HepG2 (cell line): ENCODE data around the gene NFATC4. TPM values are rescaled to one million over a fixed set of nuclear protein-coding genes. Genes with fewer than 3 reads are reported as not detected.

Source experiments
- ATAC-seq: fragments of 200-7000 bp; cut with Tn5 transposase; 3 replicates; pipeline ENCODE4 v1.9.1; 2020; ENCODE audit warnings: mild to moderate bottlenecking, moderate library complexity
- BruUV-seq: library from RNA; stranded (reverse); fragments of 400-500 nt; replicated peaks from 2 replicates; lab custom pipeline; 2021; lab: Mats Ljungman, UMichigan
- CTCF ChIA-PET: fragments of 300-600 bp; formaldehyde crosslinking; extraction: SDS; loops from one replicate; lab custom pipeline; 2021; ENCODE audit warnings: low total read pairs, inconsistent platforms, low intra/inter-chr PET ratio; lab: Yijun Ruan, JAX
- POLR2A ChIA-PET: fragments of 350-600 bp; sonication (Branson Sonifier 250); formaldehyde crosslinking; loops from one replicate; lab custom pipeline; 2020; ENCODE audit warnings: antibody characterized with exemption, inconsistent platforms; lab: Yijun Ruan, JAX
- DNase-seq: peaks from one replicate; pipeline ENCODE4 v3.0.0-alpha.2; 2015; ENCODE audit warnings: low spot score
- FAIRE-seq: peaks from 3 replicates; lab custom pipeline; 2011; peaks lifted over from hg19 to GRCh38; lab: Jason Lieb, UNC
- H2AFZ ChIP-seq: one replicate; pipeline ENCODE4 v1.6.1; 2011; ENCODE audit warnings: low read length, inconsistent platforms
- H3K27ac ChIP-seq: fragments of 300-600 bp; 3 replicates; pipeline ENCODE4 v1.8.0; 2011; ENCODE audit warnings: mixed run types, mild to moderate bottlenecking, mixed read lengths, low read length, inconsistent platforms; ENCODE audit not compliant: insufficient read depth; ENCODE audit errors: extremely low read length
- H3K27me3 ChIP-seq, 2 experiments: fragments of 200-600 bp in 1 of 2; 2 replicates in 1 of 2; 3 replicates in 1 of 2; pipeline versions ENCODE4 v1.6.0 to v1.8.0; 2011; ENCODE audit warnings: low read length in 2 of 2, mild to moderate bottlenecking in 2 of 2, moderate library complexity in 2 of 2, inconsistent platforms in 1 of 2; ENCODE audit not compliant: insufficient read depth in 2 of 2, control insufficient read depth in 1 of 2
- H3K36me3 ChIP-seq, 2 experiments: fragments of 200-600 bp in 1 of 2; replicated peaks in 1 of 2; 2 replicates in 1 of 2; 3 replicates in 1 of 2; pipeline versions ENCODE4 v1.5.1 to v1.8.0; 2011; ENCODE audit warnings: low read length in 2 of 2, inconsistent platforms in 1 of 2; ENCODE audit not compliant: insufficient read depth in 2 of 2, control insufficient read depth in 1 of 2
- H3K4me1 ChIP-seq: 2 replicates; pipeline ENCODE4 v1.5.1; 2012; ENCODE audit warnings: low read length, inconsistent platforms; ENCODE audit not compliant: insufficient read depth
- H3K4me2 ChIP-seq: 2 replicates; pipeline ENCODE4 v1.6.0; 2011; ENCODE audit warnings: low read depth, low read length, inconsistent platforms
- H3K4me3 ChIP-seq, 3 experiments: fragments of 200-600 bp in 1 of 3; sonication (generic), shearing (Covaris generic) in 1 of 3; replicated peaks in 1 of 3; 2 replicates each; pipeline ENCODE4 v1.5.1; 2011 to 2016; ENCODE audit warnings: low read length in 3 of 3, inconsistent platforms in 2 of 3, low read depth in 2 of 3, mild to moderate bottlenecking in 2 of 3, control low read depth in 1 of 3, mixed read lengths in 1 of 3; ENCODE audit not compliant: insufficient read depth in 1 of 3
- H3K79me2 ChIP-seq: one replicate; pipeline ENCODE4 v1.6.1; 2011; ENCODE audit warnings: low read length, inconsistent platforms; ENCODE audit not compliant: insufficient read depth
- H3K9ac ChIP-seq: 2 replicates; pipeline ENCODE4 v1.6.0; 2011; ENCODE audit warnings: mild to moderate bottlenecking, low read depth, low read length, inconsistent platforms; ENCODE audit not compliant: insufficient read depth
- H3K9me3 ChIP-seq: 2 replicates; pipeline ENCODE4 v1.5.1; 2012; ENCODE audit warnings: mild to moderate bottlenecking, low read length
- H4K20me1 ChIP-seq: 2 replicates; pipeline ENCODE4 v1.6.0; 2011; ENCODE audit warnings: inconsistent platforms, mild to moderate bottlenecking, low read length, moderate library complexity; ENCODE audit not compliant: insufficient read depth
- AHR ChIP-seq: IDR thresholded peaks from 2 replicates; pipeline ENCODE4 v1.6.1; 2018; ENCODE audit warnings: missing genetic modification reagents, missing compliant biosample characterization
- BRCA1 ChIP-seq: sonication (generic); formaldehyde crosslinking; IDR thresholded peaks from 2 replicates; pipeline ENCODE4 v1.4.0; 2020; ENCODE audit warnings: missing genetic modification reagents
- CCDC6 ChIP-seq: sonication (generic); formaldehyde crosslinking; IDR thresholded peaks from 2 replicates; pipeline ENCODE4 v1.8.1; 2022; ENCODE audit warnings: mild to moderate bottlenecking, missing genetic modification reagents, moderate library complexity
- EZH2 ChIP-seq: conservative IDR thresholded peaks from 2 replicates; pipeline ENCODE4 v1.6.1; 2012; ENCODE audit warnings: mild to moderate bottlenecking, low read depth, low read length, moderate library complexity
- IKZF1 ChIP-seq: fragments of 450-650 bp; IDR thresholded peaks from 2 replicates; pipeline ENCODE4 v1.7.1; 2016
- KMT2B ChIP-seq: IDR thresholded peaks from 2 replicates; pipeline ENCODE4 v1.6.1; 2016; ENCODE audit warnings: missing genetic modification reagents, missing compliant biosample characterization
- PHF20 ChIP-seq: sonication (generic); formaldehyde crosslinking; IDR thresholded peaks from 2 replicates; pipeline ENCODE4 v1.5.0; 2020; ENCODE audit warnings: mild to moderate bottlenecking, missing genetic modification reagents
- PLRG1 ChIP-seq: fragments of 450-650 bp; conservative IDR thresholded peaks from 2 replicates; pipeline ENCODE4 v1.6.1; 2016
- RARG ChIP-seq: sonication (generic); formaldehyde crosslinking; IDR thresholded peaks from 2 replicates; pipeline ENCODE4 v1.4.0; 2020; ENCODE audit warnings: low read depth, mild to moderate bottlenecking, missing genetic modification reagents
- SNAI1 ChIP-seq: sonication (generic); formaldehyde crosslinking; IDR thresholded peaks from 2 replicates; pipeline ENCODE4 v1.5.0; 2020; ENCODE audit warnings: mild to moderate bottlenecking, missing genetic modification reagents, borderline replicate concordance
- ZFP37 ChIP-seq: sonication (generic); formaldehyde crosslinking; IDR thresholded peaks from 2 replicates; pipeline ENCODE4 v1.4.0; 2020; ENCODE audit warnings: missing genetic modification reagents, borderline replicate concordance
- ZNF30 ChIP-seq: sonication (generic); formaldehyde crosslinking; IDR thresholded peaks from 2 replicates; pipeline ENCODE4 v1.5.0; 2020; ENCODE audit warnings: mild to moderate bottlenecking, missing genetic modification reagents
- ZNF33A ChIP-seq: sonication (generic); formaldehyde crosslinking; IDR thresholded peaks from 2 replicates; pipeline ENCODE4 v1.5.1; 2020; ENCODE audit warnings: missing genetic modification reagents, mild to moderate bottlenecking, moderate library complexity, borderline replicate concordance
- WGBS: methylation state at CpG from one replicate; pipeline ENCODE4 v1.1.6; 2017; ENCODE audit warnings: low lambda C conversion rate; 5-methylcytosine and 5-hydroxymethylcytosine counted together
- in situ Hi-C: cut with HindIII; loops from 2 replicates; pipeline ENCODE4 v1.10.0; 2017; ENCODE audit warnings: low pct_unique_long_range_greater_than_20kb; ENCODE audit not compliant: extremely low pct_ligation_motif_present
- intact Hi-C: fragments of 100-400 bp; cut with micrococcal nuclease; formaldehyde crosslinking; loops from one replicate; pipeline ENCODE4 v1.10.0; 2022; ENCODE audit not compliant: unreplicated experiment
- polyA plus RNA-seq, 8 experiments: library from polyadenylated mRNA; depleted of rRNA in 3 of 8; stranded (reverse) in 7 of 8; unstranded in 1 of 8; fragments of >200 nt; fragmentation: Illumina TruSeq in 4 of 8; extraction: Trizol in 4 of 8; gene quantifications; 2 replicates each; pipeline versions ENCODE4 v1.2.1 to v1.2.3, GENCODE V29; 2011 to 2016; ENCODE audit warnings: low read depth in 4 of 8, missing spikeins in 1 of 8, mixed read lengths in 1 of 8; ENCODE audit not compliant: insufficient read depth in 1 of 8
- total RNA-seq, 5 experiments: library from RNA; depleted of rRNA; stranded (reverse); fragments of >200 nt; fragmentation: Illumina TruSeq; extraction: Trizol; gene quantifications; 2 replicates each; pipeline ENCODE4 v1.2.3, GENCODE V29; 2016; ENCODE audit warnings: low read depth in 1 of 5
- TF ChIP-seq, protein P1 (sequence below): sonication (generic); formaldehyde crosslinking; conservative IDR thresholded peaks from 2 replicates; pipeline ENCODE4 v1.5.0; 2020; ENCODE audit warnings: missing genetic modification reagents
- TF ChIP-seq, protein P2 (sequence below): fragments of 450-650 bp; IDR thresholded peaks from 2 replicates; pipeline ENCODE4 v1.6.1; 2017
- TF ChIP-seq, protein P3 (sequence below): sonication (generic); formaldehyde crosslinking; IDR thresholded peaks from 2 replicates; pipeline ENCODE4 v1.4.0; 2020; ENCODE audit warnings: missing genetic modification reagents
- TF ChIP-seq, protein P4 (sequence below): sonication (generic); formaldehyde crosslinking; IDR thresholded peaks from 2 replicates; pipeline ENCODE4 v1.4.0; 2020; ENCODE audit warnings: mild to moderate bottlenecking, missing genetic modification reagents
- TF ChIP-seq, protein P5 (sequence below): sonication (generic); formaldehyde crosslinking; IDR thresholded peaks from 2 replicates; pipeline ENCODE4 v1.8.0; 2022; ENCODE audit warnings: missing genetic modification reagents, mild to moderate bottlenecking, inconsistent platforms, borderline replicate concordance

Gene NFATC4
- total and polyA plus RNA-seq, 2 of the 13 experiments (the other 11 are each of a cell fraction or from before 2014, with no cell fraction given): 0.04 to 0.15 TPM

DNA sequence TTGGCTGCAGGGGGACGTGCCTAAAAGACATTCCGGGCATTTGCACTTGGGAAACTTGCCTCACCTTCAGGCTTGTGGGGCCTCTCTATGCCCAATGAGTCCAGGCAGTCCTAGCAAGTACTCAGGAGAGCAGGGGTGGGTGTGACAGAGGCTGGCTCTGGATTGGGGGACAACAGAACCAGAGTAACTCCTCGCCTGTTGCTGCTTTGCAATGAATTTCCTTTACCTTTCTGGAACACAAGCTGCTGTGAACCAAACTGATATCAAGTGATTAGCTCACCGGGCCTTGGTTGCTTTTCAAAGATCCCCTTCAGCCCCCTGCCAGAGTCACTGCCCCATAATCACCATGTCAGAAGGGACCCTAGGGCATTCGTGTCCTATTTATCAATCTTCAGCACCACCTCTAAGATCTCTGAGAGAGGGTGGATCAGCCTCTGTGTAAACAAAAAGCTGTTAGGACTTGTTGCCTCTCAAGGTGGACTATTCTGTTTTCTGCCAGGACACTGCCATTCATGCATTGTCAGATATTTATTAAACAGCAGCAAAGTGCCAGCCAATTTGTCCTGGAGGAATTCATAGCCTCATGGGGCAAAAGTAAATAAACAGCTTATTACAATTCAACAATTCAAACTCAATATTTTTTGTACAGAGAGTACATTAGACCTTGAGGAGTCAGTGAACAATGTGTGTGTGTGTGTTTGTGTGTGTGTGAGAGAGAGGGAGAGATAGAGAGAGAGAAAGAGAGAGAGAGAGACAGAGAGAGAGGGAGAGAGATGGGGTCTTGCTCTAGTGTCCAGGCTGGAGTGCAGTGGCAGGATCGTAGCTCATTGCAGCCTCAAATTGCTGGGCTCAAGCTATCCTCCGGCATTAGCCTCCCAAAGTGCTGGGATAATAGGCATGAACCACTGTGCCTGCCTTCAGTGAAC is 11.3 kb downstream of the NFATC4 start:
- H3K9me3 ChIP-seq: no peaks in the 10 kb centered on the region
- peaks cover 14% of the 10 kb centered on the region for H3K4me1 ChIP-seq
- WGBS: 28% methylated on average over 7 of the region's 7 CpGs
- BruUV-seq: no TSS peak
- no peak overlapping the region for H3K9ac ChIP-seq
- in situ Hi-C loops (no loop called here), intact Hi-C loops (no loop called here)
- no peaks in the 10 kb centered on the region for H3K79me2 ChIP-seq
- H3K4me3 ChIP-seq: no peak overlapping the region
- ATAC-seq (no peak; the same call in 2 of the 3 replicates), DNase-seq (no peak), FAIRE-seq (no peak)
- CTCF ChIA-PET: no interaction called here
- H3K4me2 ChIP-seq: no peak overlapping the region
- peaks cover 7 to 58% of the 10 kb centered on the region in 2 experiments; a peak in 4 of 5 replicates for H3K27me3 ChIP-seq
- H3K36me3 ChIP-seq: no peaks in the 10 kb centered on the region
- H3K27ac ChIP-seq: no peak overlapping the region
- no peak overlapping the region for H2AFZ ChIP-seq
- POLR2A ChIA-PET: interaction anchor here (1.2 to 2.0 kb wide), 2 partner anchors 13 to 51 kb away, joined by 4 to 10 read pairs; partner anchors contain the start of genes CBLN3 and KHNYN
- H4K20me1 ChIP-seq: no peaks in the 10 kb centered on the region
- TF ChIP-seq, protein P1, sequence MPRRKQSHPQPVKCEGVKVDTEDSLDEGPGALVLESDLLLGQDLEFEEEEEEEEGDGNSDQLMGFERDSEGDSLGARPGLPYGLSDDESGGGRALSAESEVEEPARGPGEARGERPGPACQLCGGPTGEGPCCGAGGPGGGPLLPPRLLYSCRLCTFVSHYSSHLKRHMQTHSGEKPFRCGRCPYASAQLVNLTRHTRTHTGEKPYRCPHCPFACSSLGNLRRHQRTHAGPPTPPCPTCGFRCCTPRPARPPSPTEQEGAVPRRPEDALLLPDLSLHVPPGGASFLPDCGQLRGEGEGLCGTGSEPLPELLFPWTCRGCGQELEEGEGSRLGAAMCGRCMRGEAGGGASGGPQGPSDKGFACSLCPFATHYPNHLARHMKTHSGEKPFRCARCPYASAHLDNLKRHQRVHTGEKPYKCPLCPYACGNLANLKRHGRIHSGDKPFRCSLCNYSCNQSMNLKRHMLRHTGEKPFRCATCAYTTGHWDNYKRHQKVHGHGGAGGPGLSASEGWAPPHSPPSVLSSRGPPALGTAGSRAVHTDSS (CRISPR knock-in tag): no peak
- TF ChIP-seq, protein P2, sequence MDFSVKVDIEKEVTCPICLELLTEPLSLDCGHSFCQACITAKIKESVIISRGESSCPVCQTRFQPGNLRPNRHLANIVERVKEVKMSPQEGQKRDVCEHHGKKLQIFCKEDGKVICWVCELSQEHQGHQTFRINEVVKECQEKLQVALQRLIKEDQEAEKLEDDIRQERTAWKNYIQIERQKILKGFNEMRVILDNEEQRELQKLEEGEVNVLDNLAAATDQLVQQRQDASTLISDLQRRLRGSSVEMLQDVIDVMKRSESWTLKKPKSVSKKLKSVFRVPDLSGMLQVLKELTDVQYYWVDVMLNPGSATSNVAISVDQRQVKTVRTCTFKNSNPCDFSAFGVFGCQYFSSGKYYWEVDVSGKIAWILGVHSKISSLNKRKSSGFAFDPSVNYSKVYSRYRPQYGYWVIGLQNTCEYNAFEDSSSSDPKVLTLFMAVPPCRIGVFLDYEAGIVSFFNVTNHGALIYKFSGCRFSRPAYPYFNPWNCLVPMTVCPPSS: 0 out of 2 replicates have a peak, but pooled peaks have one; percentile 68
- TF ChIP-seq ZNF30 (CRISPR knock-in tag): no peak
- TF ChIP-seq PLRG1: peak; percentile 58; the same call in 1 of the 2 replicates
- no peak; the same call in 1 of the 2 replicates for TF ChIP-seq AHR (CRISPR knock-in tag)
- no peak for TF ChIP-seq ZNF33A
- TF ChIP-seq, protein P3, sequence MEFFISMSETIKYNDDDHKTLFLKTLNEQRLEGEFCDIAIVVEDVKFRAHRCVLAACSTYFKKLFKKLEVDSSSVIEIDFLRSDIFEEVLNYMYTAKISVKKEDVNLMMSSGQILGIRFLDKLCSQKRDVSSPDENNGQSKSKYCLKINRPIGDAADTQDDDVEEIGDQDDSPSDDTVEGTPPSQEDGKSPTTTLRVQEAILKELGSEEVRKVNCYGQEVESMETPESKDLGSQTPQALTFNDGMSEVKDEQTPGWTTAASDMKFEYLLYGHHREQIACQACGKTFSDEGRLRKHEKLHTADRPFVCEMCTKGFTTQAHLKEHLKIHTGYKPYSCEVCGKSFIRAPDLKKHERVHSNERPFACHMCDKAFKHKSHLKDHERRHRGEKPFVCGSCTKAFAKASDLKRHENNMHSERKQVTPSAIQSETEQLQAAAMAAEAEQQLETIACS (CRISPR knock-in tag): 0 out of 2 replicates have a peak, but pooled peaks have one; percentile 23
- TF ChIP-seq PHF20 (CRISPR knock-in tag): no peak
- TF ChIP-seq IKZF1: no peak
- TF ChIP-seq, protein P4, sequence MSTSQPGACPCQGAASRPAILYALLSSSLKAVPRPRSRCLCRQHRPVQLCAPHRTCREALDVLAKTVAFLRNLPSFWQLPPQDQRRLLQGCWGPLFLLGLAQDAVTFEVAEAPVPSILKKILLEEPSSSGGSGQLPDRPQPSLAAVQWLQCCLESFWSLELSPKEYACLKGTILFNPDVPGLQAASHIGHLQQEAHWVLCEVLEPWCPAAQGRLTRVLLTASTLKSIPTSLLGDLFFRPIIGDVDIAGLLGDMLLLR (CRISPR knock-in tag): 0 out of 2 replicates have a peak, but pooled peaks have one; percentile 37
- TF ChIP-seq EZH2: 0 out of 2 replicates have a peak, but pooled peaks have one; percentile 31
- no peak for TF ChIP-seq KMT2B (CRISPR knock-in tag)
- no peak for TF ChIP-seq ZFP37
- TF ChIP-seq RARG: no peak
- TF ChIP-seq BRCA1 (CRISPR knock-in tag): no peak
- no peak for TF ChIP-seq SNAI1 (CRISPR knock-in tag)
- no peak for TF ChIP-seq CCDC6
- TF ChIP-seq, protein P5, sequence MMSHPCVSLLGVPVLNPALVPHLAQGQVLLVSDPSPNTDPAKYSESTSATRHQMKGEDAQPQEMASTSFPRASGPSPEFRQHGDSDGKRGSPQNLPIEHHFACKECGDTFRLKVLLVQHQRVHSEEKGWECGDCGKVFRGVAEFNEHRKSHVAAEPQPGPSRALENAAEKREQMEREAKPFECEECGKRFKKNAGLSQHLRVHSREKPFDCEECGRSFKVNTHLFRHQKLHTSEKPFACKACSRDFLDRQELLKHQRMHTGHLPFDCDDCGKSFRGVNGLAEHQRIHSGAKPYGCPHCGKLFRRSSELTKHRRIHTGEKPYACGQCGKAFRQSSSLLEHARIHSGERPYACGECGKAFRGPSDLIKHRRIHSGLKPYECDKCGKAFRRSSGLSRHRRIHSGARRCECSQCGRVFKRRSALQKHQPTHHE: no peak
